A673 (cell line): Measurements from ENCODE around the gene HNRNPC.

Experiments used
- EZH2 ChIP-seq: fragments of 200-600 bp; sonication (generic); IDR thresholded peaks from 2 replicates; pipeline ENCODE4 v1.6.1; 2017; ENCODE audit warnings: borderline replicate concordance, low read depth, mild to moderate bottlenecking, mixed read lengths, antibody characterized with exemption, low read length; ENCODE audit not compliant: poor library complexity, severe bottlenecking
- TF ChIP-seq, protein P1 (sequence below): fragments of 300-800, 200-600 bp; sonication (generic); conservative IDR thresholded peaks from 2 replicates; pipeline ENCODE4 v1.5.1; 2017; ENCODE audit warnings: low read depth, mild to moderate bottlenecking, antibody characterized with exemption, low read length, moderate library complexity, mixed read lengths

DNA sequence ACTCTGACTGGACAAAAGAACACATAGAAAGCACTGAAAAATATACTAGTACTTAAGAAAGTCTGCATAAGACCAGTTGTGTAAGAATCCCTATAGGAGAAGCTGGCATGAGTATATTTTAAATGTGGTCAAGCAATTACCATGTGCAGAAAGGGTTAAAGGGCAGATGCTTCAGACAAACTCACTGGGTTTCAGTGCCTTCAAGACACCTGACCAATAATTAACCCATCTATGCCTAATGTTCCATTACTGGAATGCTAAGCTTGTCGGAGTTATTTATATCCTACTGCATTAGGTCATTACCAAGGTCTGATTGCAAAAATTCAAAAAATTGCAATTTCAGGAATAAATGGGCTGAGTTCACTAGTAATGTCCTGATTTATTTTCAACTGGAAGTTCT, 41.3 kb downstream of the HNRNPC start:
- TF ChIP-seq, protein P1, sequence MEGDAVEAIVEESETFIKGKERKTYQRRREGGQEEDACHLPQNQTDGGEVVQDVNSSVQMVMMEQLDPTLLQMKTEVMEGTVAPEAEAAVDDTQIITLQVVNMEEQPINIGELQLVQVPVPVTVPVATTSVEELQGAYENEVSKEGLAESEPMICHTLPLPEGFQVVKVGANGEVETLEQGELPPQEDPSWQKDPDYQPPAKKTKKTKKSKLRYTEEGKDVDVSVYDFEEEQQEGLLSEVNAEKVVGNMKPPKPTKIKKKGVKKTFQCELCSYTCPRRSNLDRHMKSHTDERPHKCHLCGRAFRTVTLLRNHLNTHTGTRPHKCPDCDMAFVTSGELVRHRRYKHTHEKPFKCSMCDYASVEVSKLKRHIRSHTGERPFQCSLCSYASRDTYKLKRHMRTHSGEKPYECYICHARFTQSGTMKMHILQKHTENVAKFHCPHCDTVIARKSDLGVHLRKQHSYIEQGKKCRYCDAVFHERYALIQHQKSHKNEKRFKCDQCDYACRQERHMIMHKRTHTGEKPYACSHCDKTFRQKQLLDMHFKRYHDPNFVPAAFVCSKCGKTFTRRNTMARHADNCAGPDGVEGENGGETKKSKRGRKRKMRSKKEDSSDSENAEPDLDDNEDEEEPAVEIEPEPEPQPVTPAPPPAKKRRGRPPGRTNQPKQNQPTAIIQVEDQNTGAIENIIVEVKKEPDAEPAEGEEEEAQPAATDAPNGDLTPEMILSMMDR, result no peak
- no peak for TF ChIP-seq EZH2
